Stimulated activated CD4-positive, alpha-beta T cell treated with anti-CD3 and anti-CD28 coated beads, Interleukin-2, amount 100 ng/mL, for 48 hours (primary cell): ENCODE data around the gene FAM53A.
A peak's percentile ranks its signal among the peaks of the same experiment; 100 is the strongest.
"Not testable (repeated sequence)": the region's sequence is repeated elsewhere in the genome, so short reads cannot be mapped to it uniquely, and the experiment has no call there.

ENCODE experiments used
- DNase-seq, 2 donors: peaks; one replicate each; pipeline ENCODE4 v3.0.0-alpha.2; 2020

Gene FAM53A

GRCh38 chr4:1716065-1716945 is 32.2 kb upstream of the FAM53A start:
- no peak for DNase-seq

- no peak for DNase-seq
Measured at GRCh38 chr4:1715002-1715758, 31.1 kb upstream of the FAM53A start.

- DNase-seq: no peak
Measured at GRCh38 chr4:1714303-1715001, 30.3 kb upstream of the FAM53A start.

- DNase-seq: no peak
Measured at GRCh38 chr4:1713003-1713851, 29.1 kb upstream of the FAM53A start.

GRCh38 chr4:1712216-1713002 is 28.3 kb upstream of the FAM53A start, which contains the start of gene SLBP:
SLBP (minus strand) TSS chr4:1712319; CDS start chr4:1712188, 131 bp downstream.
- peak; percentile 98 to 99 for DNase-seq

GRCh38 chr4:1711571-1712215 is 27.6 kb upstream of the FAM53A start:
- DNase-seq: no peak

DNA sequence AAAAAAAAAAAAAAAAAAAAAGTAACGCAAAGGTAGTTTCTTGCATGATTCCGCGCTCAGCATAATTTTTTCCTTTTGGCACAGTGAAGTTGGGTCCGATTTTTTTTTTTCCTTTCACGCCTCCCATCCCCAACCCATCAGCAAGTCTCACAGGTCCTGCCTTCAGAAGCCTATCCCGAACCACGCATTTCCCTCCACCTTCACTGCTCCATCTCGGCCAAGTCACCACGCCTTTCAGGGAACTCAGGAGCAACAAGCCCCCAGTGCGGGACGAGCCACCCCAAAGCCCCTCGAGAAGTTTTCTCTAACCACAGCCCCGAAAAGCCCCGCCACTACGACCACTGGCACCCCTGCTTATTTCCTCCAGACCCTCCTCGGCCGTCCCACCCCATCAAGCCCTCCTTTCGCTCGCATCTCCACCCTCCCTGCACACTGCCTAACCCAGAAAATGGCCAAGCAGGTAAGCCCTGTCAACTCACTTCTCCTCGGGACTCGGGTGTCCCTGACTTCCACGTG is 27.0 kb upstream of the FAM53A start:
- DNase-seq: no peak

DNA sequence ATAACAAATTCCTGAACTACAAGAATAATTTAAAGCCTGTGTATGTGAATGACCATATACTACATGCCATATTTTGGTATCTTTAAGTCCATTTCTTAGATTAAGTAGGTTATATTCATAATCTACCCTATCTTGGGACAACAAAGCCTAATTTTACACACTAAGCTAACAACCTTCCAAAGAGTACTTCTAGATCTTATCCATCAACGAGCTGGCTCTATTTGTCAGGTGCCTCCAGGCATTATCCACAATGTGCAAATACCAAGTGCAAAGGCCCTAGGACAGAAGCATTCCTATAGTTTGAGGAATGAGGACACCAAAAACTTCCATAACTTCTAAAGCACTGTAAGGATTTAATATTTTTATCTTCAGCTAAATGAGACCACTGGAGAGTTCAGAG is 24.5 kb upstream of the FAM53A start:
- no peak for DNase-seq

DNA sequence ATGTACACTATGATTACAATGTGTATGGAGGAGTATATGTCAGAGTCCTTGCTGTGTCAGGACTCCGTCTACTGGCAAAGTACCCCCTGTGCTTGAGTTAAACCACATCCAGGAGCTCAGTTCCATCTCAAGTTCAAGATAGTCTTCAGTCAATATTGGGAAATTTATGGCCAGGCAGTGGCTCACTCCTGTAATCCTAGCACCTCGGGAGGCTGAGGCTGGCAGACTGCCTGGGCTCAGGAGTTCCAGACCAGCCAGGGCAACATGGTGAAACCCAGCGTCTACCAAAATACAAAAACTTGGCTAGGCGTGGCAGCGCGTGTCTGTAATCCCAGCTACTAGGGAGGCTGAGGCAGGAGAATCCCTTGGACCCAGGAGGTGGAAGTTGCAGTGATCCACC is 22.2 kb upstream of the FAM53A start:
- no peak for DNase-seq

DNA sequence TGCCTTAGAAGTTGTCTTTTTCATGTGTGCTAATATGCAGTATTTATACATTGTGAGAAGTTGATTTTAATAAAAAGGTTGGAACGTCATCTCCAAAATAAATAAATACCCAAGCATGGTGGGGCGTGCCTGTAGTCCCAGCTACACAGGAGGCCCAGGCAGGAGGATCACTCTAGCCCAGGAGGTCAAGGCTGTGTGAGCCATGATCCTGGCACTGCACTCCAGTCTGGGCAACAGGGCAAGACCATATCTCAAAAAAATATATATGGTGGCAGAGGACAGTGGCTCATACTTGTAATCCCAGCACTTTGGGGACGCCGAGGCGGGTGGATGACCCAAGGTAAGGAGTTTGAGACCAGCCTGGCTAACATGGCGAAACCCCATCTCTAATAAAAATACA is 21.6 kb upstream of the FAM53A start:
- DNase-seq: no peak

GRCh38 chr4:1703867-1704266 is 19.8 kb upstream of the FAM53A start:
- no peak for DNase-seq

DNA sequence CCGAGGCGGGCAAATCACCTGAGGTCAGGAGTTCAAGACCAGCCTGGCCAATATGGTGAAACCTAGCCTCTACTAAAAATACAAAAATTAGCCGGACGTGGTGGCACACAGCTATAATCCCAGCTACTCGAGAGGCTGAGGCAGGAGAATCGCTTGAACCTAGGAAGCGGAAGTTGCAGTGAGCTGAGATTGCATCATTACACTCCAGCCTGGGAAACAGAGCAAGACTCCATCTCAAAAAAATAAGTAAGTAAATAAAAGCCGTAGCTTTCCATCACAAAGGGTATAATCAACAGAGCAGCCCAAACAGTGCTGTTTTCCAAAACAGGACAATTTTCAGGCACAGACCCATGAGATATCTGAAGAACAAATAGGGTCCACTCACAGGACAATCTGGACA is 17.6 kb upstream of the FAM53A start:
- DNase-seq: not testable (repeated sequence)

GRCh38 chr4:1695913-1696312 is 11.8 kb upstream of the FAM53A start:
- DNase-seq: no peak

DNA sequence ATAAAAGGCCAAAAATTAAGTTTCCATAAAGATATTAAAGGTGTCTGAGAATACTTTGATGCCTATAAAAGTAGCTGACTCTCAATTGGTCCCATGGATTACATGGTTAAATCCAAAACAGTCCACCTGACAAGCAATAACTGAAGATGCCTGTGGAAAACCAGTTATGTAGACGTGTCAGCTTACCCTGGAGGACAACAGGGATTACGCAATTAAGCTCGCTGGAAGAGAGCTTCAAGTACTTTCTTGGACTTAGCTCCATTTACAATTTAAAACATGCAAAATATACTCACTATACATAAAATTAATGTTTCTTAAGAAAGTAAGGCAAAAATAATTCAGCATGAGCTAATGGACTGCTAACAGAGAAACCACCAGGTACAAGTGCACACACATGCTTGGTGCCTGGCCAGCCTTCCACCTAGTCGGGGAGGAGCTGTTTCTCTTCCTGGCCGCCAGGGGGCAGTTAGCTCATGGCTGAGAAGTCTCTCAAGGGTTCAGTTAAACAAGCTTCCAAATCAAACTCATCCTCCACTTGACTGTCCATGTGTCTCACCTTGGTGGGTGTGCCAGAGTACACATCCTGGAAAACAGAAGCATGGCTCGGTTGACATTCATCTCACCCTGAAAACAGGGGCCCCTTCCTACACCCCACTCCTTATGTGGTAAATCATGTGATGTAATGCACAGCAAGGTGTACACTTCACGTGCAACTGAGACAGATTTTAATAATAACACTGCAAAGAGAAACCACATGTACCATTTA is 9.2 kb upstream of the FAM53A start:
- DNase-seq: peak; percentile 72

DNA sequence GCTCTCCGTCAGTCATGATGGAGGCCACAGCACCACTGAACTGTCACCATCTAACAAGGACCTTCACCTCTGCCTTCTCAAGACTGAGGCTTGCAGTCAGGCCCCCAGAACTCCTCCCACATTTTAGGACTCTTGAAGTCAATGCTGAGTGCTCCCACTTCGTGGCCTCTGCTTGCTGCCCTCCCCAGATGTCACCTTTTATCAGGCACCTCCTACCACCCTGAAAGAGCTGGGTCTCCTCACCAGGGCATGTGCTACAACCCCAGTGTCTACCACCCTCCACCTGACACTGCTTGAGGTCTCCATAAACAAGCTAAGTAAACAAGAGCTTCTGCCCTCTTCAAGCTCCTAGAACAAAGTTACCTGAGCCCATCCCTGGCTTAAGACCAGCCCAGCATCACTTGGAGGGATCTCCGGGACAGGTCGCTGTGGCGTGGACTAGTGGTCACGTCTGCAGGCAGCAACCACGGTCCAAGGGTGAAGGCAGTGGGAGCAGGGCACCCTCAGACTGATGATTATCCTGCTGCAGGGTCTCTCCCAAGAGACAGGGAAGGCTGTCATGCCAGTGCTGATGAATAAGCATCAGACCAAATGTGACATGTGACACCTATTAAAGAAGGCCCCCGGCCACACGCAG is 7.7 kb upstream of the FAM53A start:
- DNase-seq: no peak

DNA sequence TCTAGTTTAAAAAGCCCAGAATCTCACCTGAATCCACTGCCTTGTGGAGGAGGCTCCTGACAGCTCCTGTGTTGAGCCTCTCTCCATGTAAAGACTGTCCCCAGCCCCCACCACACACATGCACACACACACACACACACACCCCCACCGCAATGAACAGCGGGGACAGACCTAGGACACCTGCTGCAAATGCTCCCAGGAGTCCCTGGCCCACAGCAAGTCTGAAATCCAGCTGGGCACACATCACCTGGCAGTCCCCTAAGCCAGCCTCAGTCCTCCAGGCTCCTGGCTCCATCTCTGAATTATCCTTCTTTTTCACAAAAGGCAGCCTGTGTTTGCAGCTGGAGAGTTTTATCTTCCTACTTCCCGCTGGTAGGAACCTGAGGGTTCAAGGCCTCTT is 6.6 kb upstream of the FAM53A start:
- DNase-seq: no peak

- no peak for DNase-seq
Measured at GRCh38 chr4:1686440-1687036, 2.4 kb upstream of the FAM53A start.

- DNase-seq: no peak
Measured at GRCh38 chr4:1685235-1686150, 1.4 kb upstream of the FAM53A start.
